PC-3 (cell line): ENCODE results near the gene UBAC1. TPM values are rescaled to one million over a fixed set of nuclear protein-coding genes. Genes with fewer than 3 reads are reported as not detected.
A peak's percentile ranks its signal among the peaks of the same experiment; 100 is the strongest.

Source experiments
- ATAC-seq: fragments of 200-7000 bp; cut with Tn5 transposase; 2 replicates; pipeline ENCODE4 v1.9.1; 2020; ENCODE audit warnings: mild to moderate bottlenecking, moderate library complexity
- BruUV-seq: library from RNA; stranded (reverse); fragments of 400-500 nt; replicated peaks from 2 replicates; lab custom pipeline; 2021; lab: Mats Ljungman, UMichigan
- CTCF ChIA-PET: fragments of 300-600 bp; sonication (Branson Sonifier 250); formaldehyde crosslinking; loops from one replicate; lab custom pipeline; 2022; ENCODE audit warnings: antibody characterized with exemption; lab: Charles Lee
- POLR2A ChIA-PET: fragments of 300-600 bp; sonication (Branson Sonifier 250); formaldehyde crosslinking; loops from one replicate; lab custom pipeline; 2022; ENCODE audit warnings: antibody characterized with exemption; ENCODE audit not compliant: unreplicated experiment; lab: Charles Lee
- DNase-seq: peaks from one replicate; pipeline ENCODE4 v3.0.0-alpha.2; 2015
- H2AFZ ChIP-seq: fragments of 300-600 bp; sonication (generic); 2 replicates; pipeline ENCODE4 v1.6.0; 2016; ENCODE audit warnings: antibody characterized with exemption, low read length
- H3F3A ChIP-seq: fragments of 300-600 bp; sonication (generic); one replicate; pipeline ENCODE4 v1.6.0; 2017; ENCODE audit warnings: antibody characterized with exemption, low read length, control low read depth, mild to moderate bottlenecking; ENCODE audit not compliant: unreplicated experiment
- H3K27ac ChIP-seq: fragments of 300-600 bp; sonication (generic); 2 replicates; pipeline ENCODE4 v1.5.1; 2016; ENCODE audit warnings: mild to moderate bottlenecking, low read length
- H3K27me3 ChIP-seq: fragments of 300-600 bp; sonication (generic); 2 replicates; pipeline ENCODE4 v1.6.1; 2016; ENCODE audit warnings: low read length, mixed read lengths
- H3K36me3 ChIP-seq: fragments of 300-600 bp; sonication (generic); 2 replicates; pipeline ENCODE4 v1.6.1; 2016; ENCODE audit warnings: low read depth, mixed run types, low read length, mixed read lengths
- H3K4me1 ChIP-seq: fragments of 300-600 bp; sonication (generic); 2 replicates; pipeline ENCODE4 v1.5.1; 2016; ENCODE audit warnings: low read length; ENCODE audit not compliant: insufficient read depth
- H3K4me2 ChIP-seq: fragments of 300-600 bp; sonication (generic); 2 replicates; pipeline ENCODE4 v1.6.0; 2016; ENCODE audit warnings: low read length
- H3K4me3 ChIP-seq: fragments of 300-600 bp; sonication (generic); 2 replicates; pipeline ENCODE4 v1.5.1; 2016; ENCODE audit warnings: mild to moderate bottlenecking, low read length, mixed read lengths
- H3K79me2 ChIP-seq: fragments of 300-600 bp; sonication (generic); 2 replicates; pipeline ENCODE4 v1.6.1; 2017; ENCODE audit warnings: low read length, mixed read lengths
- H3K9ac ChIP-seq: fragments of 300-600 bp; sonication (generic); 2 replicates; pipeline ENCODE4 v1.6.0; 2016; ENCODE audit warnings: mild to moderate bottlenecking, low read length
- H3K9me2 ChIP-seq: fragments of 300-600 bp; sonication (generic); replicated peaks from 2 replicates; pipeline ENCODE4 v1.6.1; 2016; ENCODE audit warnings: mixed run types, low read length, mixed read lengths
- H3K9me3 ChIP-seq: fragments of 300-600 bp; sonication (generic); 2 replicates; pipeline ENCODE4 v1.6.1; 2016; ENCODE audit warnings: low read length, mixed read lengths
- H4K20me1 ChIP-seq: fragments of 300-600 bp; sonication (generic); 2 replicates; pipeline ENCODE4 v1.6.1; 2016; ENCODE audit warnings: low read length, mixed read lengths
- EZH2 ChIP-seq: fragments of 300-600 bp; sonication (generic); IDR thresholded peaks from one replicate; pipeline ENCODE4 v1.6.1; 2017; ENCODE audit warnings: antibody characterized with exemption, mild to moderate bottlenecking, low read length; ENCODE audit not compliant: unreplicated experiment
- EZH2phosphoT487 ChIP-seq: fragments of 300-600 bp; sonication (generic); IDR thresholded peaks from 2 replicates; pipeline ENCODE4 v1.6.1; 2018; ENCODE audit warnings: mild to moderate bottlenecking, antibody characterized with exemption, low read length, borderline replicate concordance
- intact Hi-C: fragments of 100-400 bp; cut with micrococcal nuclease; formaldehyde crosslinking; loops from 2 replicates; pipeline ENCODE4 v1.9.0; 2023
- total RNA-seq: library from RNA; depleted of rRNA; stranded (reverse); fragments of >200 nt; gene quantifications from 2 replicates; pipeline ENCODE4 v1.2.3, GENCODE V29; 2014
- TF ChIP-seq, protein P1 (sequence below): fragments of 300-600 bp; sonication (generic); conservative IDR thresholded peaks from 2 replicates; pipeline ENCODE4 v1.5.1; 2017; ENCODE audit warnings: antibody characterized with exemption, low read depth, mild to moderate bottlenecking, low read length

UBAC1 gene
- total RNA-seq, 1 experiment from 2014 or later = 77.3 TPM

DNA sequence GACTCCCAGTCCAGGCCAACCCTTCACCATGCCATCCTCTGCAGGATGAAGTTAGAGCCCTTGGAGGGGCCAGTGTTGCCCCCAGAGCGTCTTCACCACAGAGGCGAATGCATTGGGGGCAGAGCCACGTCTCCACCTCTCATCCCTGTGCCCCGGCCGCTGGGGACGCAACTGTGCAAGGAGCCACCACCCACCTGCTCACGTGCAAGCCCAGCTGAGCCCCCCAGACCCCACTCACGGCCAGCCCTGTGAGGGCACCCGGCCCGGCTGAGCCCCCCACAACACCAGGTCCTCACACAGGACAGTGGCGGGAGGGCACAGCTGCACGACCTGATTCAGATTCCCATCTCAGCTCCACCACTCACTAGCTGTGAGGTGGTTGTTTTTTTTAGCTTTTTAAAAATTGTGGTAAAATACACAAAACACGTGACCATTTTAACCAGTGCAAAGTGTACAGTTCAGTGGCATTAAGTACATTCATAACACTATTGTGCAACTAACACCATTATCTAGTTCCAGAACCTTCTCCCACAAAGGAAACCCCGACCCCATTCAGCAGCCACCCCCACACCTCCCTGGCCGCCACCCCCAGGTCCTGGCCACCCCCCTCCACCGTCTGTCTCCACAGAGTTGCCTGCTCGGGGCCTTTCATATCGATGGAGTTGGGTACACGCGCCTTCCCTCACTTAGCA, 33.5 kb upstream of the UBAC1 start:
- TF ChIP-seq EZH2 (no peak), EZH2phosphoT487 (no peak)
- TF ChIP-seq, protein P1, sequence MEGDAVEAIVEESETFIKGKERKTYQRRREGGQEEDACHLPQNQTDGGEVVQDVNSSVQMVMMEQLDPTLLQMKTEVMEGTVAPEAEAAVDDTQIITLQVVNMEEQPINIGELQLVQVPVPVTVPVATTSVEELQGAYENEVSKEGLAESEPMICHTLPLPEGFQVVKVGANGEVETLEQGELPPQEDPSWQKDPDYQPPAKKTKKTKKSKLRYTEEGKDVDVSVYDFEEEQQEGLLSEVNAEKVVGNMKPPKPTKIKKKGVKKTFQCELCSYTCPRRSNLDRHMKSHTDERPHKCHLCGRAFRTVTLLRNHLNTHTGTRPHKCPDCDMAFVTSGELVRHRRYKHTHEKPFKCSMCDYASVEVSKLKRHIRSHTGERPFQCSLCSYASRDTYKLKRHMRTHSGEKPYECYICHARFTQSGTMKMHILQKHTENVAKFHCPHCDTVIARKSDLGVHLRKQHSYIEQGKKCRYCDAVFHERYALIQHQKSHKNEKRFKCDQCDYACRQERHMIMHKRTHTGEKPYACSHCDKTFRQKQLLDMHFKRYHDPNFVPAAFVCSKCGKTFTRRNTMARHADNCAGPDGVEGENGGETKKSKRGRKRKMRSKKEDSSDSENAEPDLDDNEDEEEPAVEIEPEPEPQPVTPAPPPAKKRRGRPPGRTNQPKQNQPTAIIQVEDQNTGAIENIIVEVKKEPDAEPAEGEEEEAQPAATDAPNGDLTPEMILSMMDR = no peak
- no peak overlapping the region for H3K9ac ChIP-seq
- H3K79me2 ChIP-seq = no peaks in the 10 kb centered on the region
- ChIA-PET CTCF (no interaction called here), POLR2A (no interaction called here)
- intact Hi-C loops = no loop called here
- H3K4me3 ChIP-seq = no peak overlapping the region
- no peaks in the 10 kb centered on the region for H3K9me2 ChIP-seq
- ATAC-seq (no peak), DNase-seq (no peak)
- no peaks in the 10 kb centered on the region for H3K36me3 ChIP-seq
- H3K4me2 ChIP-seq = no peak overlapping the region
- no peaks in the 10 kb centered on the region for H4K20me1 ChIP-seq
- H3K27me3 ChIP-seq = no peaks in the 10 kb centered on the region
- H2AFZ ChIP-seq = no peak overlapping the region
- no peaks in the 10 kb centered on the region for H3K9me3 ChIP-seq
- no peaks in the 10 kb centered on the region for H3F3A ChIP-seq
- no peak overlapping the region for H3K27ac ChIP-seq
- H3K4me1 ChIP-seq = peaks cover 16% of the 10 kb centered on the region
- no TSS peak for BruUV-seq

DNA sequence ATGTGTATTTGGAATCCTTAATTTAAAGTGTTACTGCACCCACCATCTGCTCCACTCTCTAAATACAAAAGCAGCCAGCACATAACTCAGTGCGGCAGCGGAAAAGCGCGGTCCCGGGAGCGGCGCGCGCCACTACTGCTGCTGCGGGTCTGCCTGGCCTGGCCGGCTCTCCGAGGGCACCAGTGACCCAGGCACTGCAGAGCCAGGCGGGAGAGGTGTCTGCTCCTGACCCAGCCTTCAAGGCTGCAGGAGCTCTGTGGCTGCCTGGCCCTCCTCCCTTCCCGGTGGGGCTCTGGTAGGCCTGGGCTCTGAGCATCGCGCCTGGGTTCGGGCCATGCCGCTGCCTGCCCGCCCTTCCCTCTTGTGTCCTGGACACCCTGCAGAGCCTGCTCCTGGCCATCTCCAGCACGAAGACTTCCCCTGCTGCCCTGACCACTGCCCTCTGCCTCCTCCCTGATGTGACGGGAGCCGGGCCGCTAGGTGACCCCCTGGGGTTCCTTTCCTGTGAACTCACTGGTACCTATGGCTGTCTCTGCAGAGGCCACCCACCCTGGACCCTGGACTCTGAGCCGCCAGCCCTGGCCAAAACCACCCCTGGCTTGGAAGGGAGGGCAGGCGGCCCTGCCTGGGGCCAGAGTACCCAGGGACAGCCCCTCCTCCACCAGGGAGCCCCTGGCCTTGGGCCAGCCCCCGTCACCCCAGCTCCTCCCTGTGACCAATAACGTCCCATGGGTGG, 32.8 kb upstream of the UBAC1 start:
- ATAC-seq (no peak), DNase-seq (no peak)
- H3K9me3 ChIP-seq = no peaks in the 10 kb centered on the region
- no peaks in the 10 kb centered on the region for H3K36me3 ChIP-seq
- POLR2A ChIA-PET = no interaction called here
- H2AFZ ChIP-seq = no peak overlapping the region
- H3K9me2 ChIP-seq = no peaks in the 10 kb centered on the region
- peaks cover 16% of the 10 kb centered on the region for H3K4me1 ChIP-seq
- H3K4me3 ChIP-seq = no peak overlapping the region
- no peak overlapping the region for H3K4me2 ChIP-seq
- H3K9ac ChIP-seq = no peak overlapping the region
- BruUV-seq = no TSS peak
- intact Hi-C loops = loop anchor here (2.0 kb wide), 1 partner anchor 59 kb away; no protein-coding TSS in a partner anchor
- no peak overlapping the region; the same call in 1 of the 2 replicates for H3K27ac ChIP-seq
- H4K20me1 ChIP-seq = no peaks in the 10 kb centered on the region
- H3K27me3 ChIP-seq = no peaks in the 10 kb centered on the region
- H3K79me2 ChIP-seq = no peaks in the 10 kb centered on the region
- CTCF ChIA-PET = no interaction called here
- TF ChIP-seq, protein P1 = no peak
- TF ChIP-seq EZH2phosphoT487 = no peak
- TF ChIP-seq EZH2 = no peak
- no peaks in the 10 kb centered on the region for H3F3A ChIP-seq

DNA sequence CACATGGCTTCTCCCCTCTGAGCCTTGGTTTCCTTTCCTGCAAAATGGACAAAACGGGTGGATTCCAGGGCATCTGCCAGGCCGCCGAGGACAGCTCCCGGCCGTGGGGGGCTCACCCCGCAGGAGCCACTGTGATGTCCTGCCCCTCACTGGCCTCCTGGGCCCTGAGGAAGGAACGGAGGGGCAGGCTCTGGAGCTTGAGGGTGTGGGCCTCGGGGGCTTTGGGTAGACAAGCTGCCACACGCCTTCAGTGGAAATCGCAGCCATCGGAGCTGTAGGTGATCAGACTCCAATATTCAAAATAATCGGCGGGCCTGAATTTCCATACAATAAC, 32.2 kb upstream of the UBAC1 start:
- intact Hi-C loops = loop anchor here (2.0 kb wide), 1 partner anchor 59 kb away; no protein-coding TSS in a partner anchor
- H2AFZ ChIP-seq = peak overlapping the region; percentile 89
- no peaks in the 10 kb centered on the region for H3K79me2 ChIP-seq
- POLR2A ChIA-PET = no interaction called here
- no peaks in the 10 kb centered on the region for H3K9me2 ChIP-seq
- no peak overlapping the region for H3K4me3 ChIP-seq
- DNase-seq (no peak), ATAC-seq (no peak)
- H3K27ac ChIP-seq = peak overlapping the region; percentile 80
- no peaks in the 10 kb centered on the region for H3F3A ChIP-seq
- H3K4me1 ChIP-seq = peaks cover 16% of the 10 kb centered on the region
- H3K4me2 ChIP-seq = peak overlapping the region; percentile 86; the same call in 1 of the 2 replicates
- BruUV-seq = TSS peak; percentile 81
- H3K36me3 ChIP-seq = no peaks in the 10 kb centered on the region
- peak overlapping the region; percentile 74 for H3K9ac ChIP-seq
- CTCF ChIA-PET = no interaction called here
- no peaks in the 10 kb centered on the region for H3K9me3 ChIP-seq
- H3K27me3 ChIP-seq = no peaks in the 10 kb centered on the region
- H4K20me1 ChIP-seq = no peaks in the 10 kb centered on the region
- TF ChIP-seq EZH2 = no peak
- TF ChIP-seq, protein P1 = no peak
- no peak for TF ChIP-seq EZH2phosphoT487
